ENCODE measurements around the gene ZMIZ1. TPM values are rescaled to one million over a fixed set of nuclear protein-coding genes. Genes with fewer than 3 reads are reported as not detected.

ZMIZ1 gene
- total RNA-seq, 1 experiment from 2014 or later, result 28.4 TPM

GRCh38 chr10:79125092-79125491 is 56.3 kb downstream of the ZMIZ1 start:
- TF ChIP-seq SRF (IDR thresholded peaks at IDR 0.05; ENCODE audit: low read depth) (no peak), TCF7L2 (IDR thresholded peaks at IDR 0.05; ENCODE audit: borderline replicate concordance, extremely low read depth, insufficient read depth, insufficient read length) (no peak), CBX3 (IDR thresholded peaks at IDR 0.05; ENCODE audit: low read depth) (no peak), ZNF274 (IDR thresholded peaks at IDR 0.05; ENCODE audit: low read depth, low read length) (no peak), POLR2A (IDR thresholded peaks at IDR 0.05; ENCODE audit: borderline replicate concordance, extremely low read depth, insufficient read depth, insufficient read length) (no peak), EZH2 (IDR thresholded peaks at IDR 0.05) (no peak), POLR2AphosphoS5 (IDR thresholded peaks at IDR 0.05; ENCODE audit: low read depth, low read length) (no peak), REST (IDR thresholded peaks at IDR 0.05; ENCODE audit: low read depth) (no peak), CEBPB (IDR thresholded peaks at IDR 0.05; ENCODE audit: low read depth) (no peak), SP1 (IDR thresholded peaks at IDR 0.05; ENCODE audit: low read depth) (no peak), CTCF (IDR thresholded peaks at IDR 0.05 in 2 of 3, conservative IDR thresholded peaks at IDR 0.05 in 1 of 3; ENCODE audit: borderline replicate concordance in 1 of 3, insufficient read depth in 1 of 3, low read depth in 2 of 3, low read length in 2 of 3) (no peak), EZH2phosphoT487 (IDR thresholded peaks at IDR 0.05; ENCODE audit: borderline replicate concordance) (no peak), ELF1 (IDR thresholded peaks at IDR 0.05; ENCODE audit: borderline replicate concordance, low read depth) (no peak), YY1 (IDR thresholded peaks at IDR 0.05; ENCODE audit: extremely low read depth, insufficient replicate concordance, low read depth, low read length) (no peak), JUND (IDR thresholded peaks at IDR 0.05) (no peak)
- TF ChIP-seq, protein P1, sequence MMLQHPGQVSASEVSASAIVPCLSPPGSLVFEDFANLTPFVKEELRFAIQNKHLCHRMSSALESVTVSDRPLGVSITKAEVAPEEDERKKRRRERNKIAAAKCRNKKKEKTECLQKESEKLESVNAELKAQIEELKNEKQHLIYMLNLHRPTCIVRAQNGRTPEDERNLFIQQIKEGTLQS (IDR thresholded peaks at IDR 0.05), result no peak
- TF ChIP-seq, protein P2, sequence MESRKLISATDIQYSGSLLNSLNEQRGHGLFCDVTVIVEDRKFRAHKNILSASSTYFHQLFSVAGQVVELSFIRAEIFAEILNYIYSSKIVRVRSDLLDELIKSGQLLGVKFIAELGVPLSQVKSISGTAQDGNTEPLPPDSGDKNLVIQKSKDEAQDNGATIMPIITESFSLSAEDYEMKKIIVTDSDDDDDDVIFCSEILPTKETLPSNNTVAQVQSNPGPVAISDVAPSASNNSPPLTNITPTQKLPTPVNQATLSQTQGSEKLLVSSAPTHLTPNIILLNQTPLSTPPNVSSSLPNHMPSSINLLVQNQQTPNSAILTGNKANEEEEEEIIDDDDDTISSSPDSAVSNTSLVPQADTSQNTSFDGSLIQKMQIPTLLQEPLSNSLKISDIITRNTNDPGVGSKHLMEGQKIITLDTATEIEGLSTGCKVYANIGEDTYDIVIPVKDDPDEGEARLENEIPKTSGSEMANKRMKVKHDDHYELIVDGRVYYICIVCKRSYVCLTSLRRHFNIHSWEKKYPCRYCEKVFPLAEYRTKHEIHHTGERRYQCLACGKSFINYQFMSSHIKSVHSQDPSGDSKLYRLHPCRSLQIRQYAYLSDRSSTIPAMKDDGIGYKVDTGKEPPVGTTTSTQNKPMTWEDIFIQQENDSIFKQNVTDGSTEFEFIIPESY (IDR thresholded peaks at IDR 0.05; ENCODE audit: extremely low read depth, insufficient replicate concordance, low read length), result no peak
- no peaks in the 10 kb centered on the region for H3K79me2 ChIP-seq (ENCODE audit: insufficient read depth, low read length)
- BruUV-seq (replicated peaks), result no TSS peak
- ATAC-seq, result no peak
- no peaks in the 10 kb centered on the region for H3K9me2 ChIP-seq (ENCODE audit: insufficient read depth)
- ChIA-PET CTCF (no interaction called here), RAD21 (ENCODE audit: low non-redundant PET in 1 of 2, low total read pairs in 2 of 2, uncharacterized antibody in 2 of 2, unreplicated experiment in 2 of 2) (no interaction called here), POLR2A (no interaction called here)
- H3K36me3 ChIP-seq (ENCODE audit: control insufficient read depth in 1 of 2, insufficient read depth in 2 of 2, low read length in 2 of 2), result no peaks in the 10 kb centered on the region
- no peak for DNase-seq (ENCODE audit: low read depth, low spot score)
- no peaks in the 10 kb centered on the region for H4K20me1 ChIP-seq (ENCODE audit: insufficient read depth)
- no peak overlapping the region for H2AFZ ChIP-seq (ENCODE audit: low read depth, low read length, poor library complexity, severe bottlenecking)
- H3K27ac ChIP-seq (ENCODE audit: low read depth, low read length), result no peak overlapping the region
- H3K4me1 ChIP-seq (ENCODE audit: control insufficient read depth in 1 of 2, insufficient read depth in 2 of 2, low read length in 2 of 2), result peaks cover 49 to 54% of the 10 kb centered on the region in 2 experiments
- no peak overlapping the region for H3K4me2 ChIP-seq (ENCODE audit: low read length)
- no peak overlapping the region for H3K4me3 ChIP-seq (replicated peaks in 1 of 2; ENCODE audit: low read depth in 1 of 2, low read length in 2 of 2)
- intact Hi-C loops (cut with micrococcal nuclease), result no loop called here
- no peaks in the 10 kb centered on the region for H3K27me3 ChIP-seq (ENCODE audit: insufficient read depth, low read length)
- H3K9ac ChIP-seq (ENCODE audit: low read length), result no peak overlapping the region
- H3K9me3 ChIP-seq (ENCODE audit: control insufficient read depth in 1 of 2, insufficient read depth in 1 of 2, low read depth in 1 of 2, low read length in 2 of 2), result no peaks in the 10 kb centered on the region
